Renal cortex interstitium (tissue), 11 donors: ENCODE data around the gene IL15. TPM values are rescaled to one million over a fixed set of nuclear protein-coding genes. Genes with fewer than 3 reads are reported as not detected.
A peak's percentile ranks its signal among the peaks of the same experiment; 100 is the strongest.
"Not testable (repeated sequence)": the region's sequence is repeated elsewhere in the genome, so short reads cannot be mapped to it uniquely, and the experiment has no call there.

ENCODE experiments used
- DNase-seq, 11 donors: peaks; one replicate each; pipeline ENCODE4 v3.0.0-alpha.2; 2013; ENCODE audit warnings: low read depth in 9 of 11, low spot score in 4 of 11; ENCODE audit errors: extremely low read depth in 1 of 11
- polyA plus RNA-seq, 3 donors: library from polyadenylated mRNA; unstranded; fragments of 120-200 nt; gene quantifications; one replicate each; pipeline ENCODE4 v1.2.1, GENCODE V29; 2013; ENCODE audit not compliant: insufficient read length in 3 of 3

Gene IL15
- polyA plus RNA-seq, 3 donors, result 1.2 to 3.0 (median 1.8) TPM

GRCh38 chr4:141686879-141687278 lies 50.5 kb downstream of the IL15 start:
- DNase-seq, result peak in 1 of 11 donors; percentile 18

- DNase-seq, result not testable (repeated sequence)
Observed at GRCh38 chr4:141689726-141690296, 53.4 kb downstream of the IL15 start.

DNA sequence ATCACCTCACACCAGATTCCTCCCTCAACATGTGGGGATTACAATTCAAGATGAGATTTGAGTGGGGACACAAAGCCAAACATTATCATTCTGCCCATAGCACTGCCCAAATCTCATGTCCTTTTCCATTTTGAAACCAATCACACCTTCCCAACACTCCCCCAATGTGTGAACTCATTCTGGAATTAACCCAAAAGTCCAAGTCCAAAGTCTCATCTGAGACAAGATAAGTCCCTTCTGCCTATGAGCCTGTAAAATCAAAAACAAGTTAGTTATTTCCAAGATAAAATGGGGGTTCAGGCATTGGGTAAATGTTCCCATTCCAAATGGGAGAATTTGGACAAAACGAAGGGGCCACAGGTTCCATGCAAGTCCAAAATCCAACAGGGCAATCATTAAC lies 54.9 kb downstream of the IL15 start:
- DNase-seq, result not testable (repeated sequence)

DNA sequence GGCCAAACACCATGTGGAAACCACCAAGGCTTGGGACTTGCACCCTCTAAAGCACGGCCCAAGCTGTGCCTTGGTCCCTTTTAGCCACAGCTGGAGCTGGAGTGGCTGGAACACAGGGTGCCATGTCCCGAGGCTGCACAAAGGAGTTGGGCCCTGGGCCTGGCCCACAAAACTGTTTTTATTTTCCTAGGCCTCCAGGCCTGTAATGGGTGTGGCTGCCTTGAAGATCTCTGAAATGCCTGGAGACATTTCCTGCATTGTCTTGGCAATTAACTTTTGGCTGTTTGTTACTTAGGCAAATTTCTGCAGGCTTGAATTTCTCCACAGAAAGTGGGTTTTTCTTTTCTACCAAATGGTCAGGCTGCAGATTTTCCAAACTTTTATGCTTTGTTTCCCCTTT lies 55.7 kb downstream of the IL15 start:
- no peak for DNase-seq

DNA sequence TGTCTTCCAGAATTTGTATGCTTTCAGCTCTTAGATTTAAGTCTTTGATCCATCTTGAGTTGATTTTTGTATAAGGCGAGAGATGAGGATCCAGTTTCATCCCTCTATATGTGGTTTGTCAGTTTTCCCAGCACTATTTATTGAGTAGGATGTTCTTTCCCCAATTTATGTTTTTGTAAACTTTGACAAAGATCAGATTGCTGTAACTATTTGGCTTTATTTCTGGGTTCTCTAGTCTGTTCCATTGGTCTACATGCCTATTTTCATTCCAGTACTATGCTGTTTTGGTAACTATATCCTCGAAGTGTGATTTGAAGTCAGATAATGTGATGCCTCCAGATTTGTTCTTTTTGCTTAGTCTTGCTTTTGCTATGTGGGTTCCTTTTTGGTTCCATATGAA lies 60.7 kb downstream of the IL15 start:
- DNase-seq, result no peak

- DNase-seq, result no peak
Observed at GRCh38 chr4:141702472-141703182, 66.2 kb downstream of the IL15 start.

DNA sequence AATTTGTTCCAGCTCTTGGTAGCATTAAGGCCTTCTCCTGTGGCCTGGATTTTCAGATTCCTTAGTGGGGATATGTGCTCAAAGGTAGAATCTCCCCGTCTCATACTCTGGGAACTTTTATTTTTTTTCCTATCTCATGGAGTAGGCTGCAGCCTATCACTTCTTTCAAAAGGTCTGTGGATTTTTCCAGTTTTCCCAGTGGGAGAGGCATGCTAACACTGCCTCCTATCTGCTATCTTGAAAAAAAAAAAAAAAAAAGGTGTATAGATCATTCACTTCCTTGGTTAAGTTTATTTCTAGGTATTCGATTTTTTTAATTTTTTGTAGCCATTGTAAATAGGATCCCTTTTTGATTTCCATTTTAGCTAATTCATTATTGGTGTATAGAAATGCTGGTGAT lies 67.1 kb downstream of the IL15 start:
- no peak for DNase-seq

DNA sequence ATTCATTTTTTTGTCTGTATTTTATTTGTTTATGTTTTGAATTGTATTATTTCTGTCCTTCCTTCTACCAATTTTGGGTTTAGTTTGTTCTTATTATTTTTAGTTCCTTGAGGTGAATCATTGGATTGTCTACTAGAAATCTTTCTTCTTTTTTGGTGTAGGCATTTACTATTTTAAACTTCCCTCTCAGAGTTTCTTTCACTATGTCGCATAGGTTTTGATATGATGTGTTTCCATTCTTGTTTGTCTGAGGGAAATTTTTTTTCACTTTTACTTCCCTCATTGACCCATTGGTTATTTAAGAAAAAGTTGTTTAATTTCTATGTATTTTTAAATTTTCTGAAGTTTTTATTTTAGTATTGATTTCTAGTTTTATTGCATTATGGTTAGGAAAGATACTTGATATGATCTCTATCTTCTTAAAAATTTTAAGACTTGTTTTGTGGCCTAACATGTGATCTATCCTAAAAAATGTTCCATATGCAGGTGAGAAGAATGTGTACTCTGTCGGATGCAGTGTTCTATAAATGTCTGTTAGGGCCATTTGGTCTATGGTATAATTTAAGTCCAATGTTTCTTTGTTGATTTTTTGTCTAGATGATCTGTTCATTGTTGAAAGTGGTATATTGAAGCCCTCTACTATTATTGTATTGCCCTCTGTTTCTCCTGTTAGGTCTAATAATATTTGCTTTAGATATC lies 68.8 kb downstream of the IL15 start:
- DNase-seq, result no peak

GRCh38 chr4:141705747-141706377 lies 69.5 kb downstream of the IL15 start:
- DNase-seq, result no peak

- DNase-seq, result no peak
Observed at GRCh38 chr4:141706445-141706844, 70.1 kb downstream of the IL15 start.

GRCh38 chr4:141711211-141711610 lies 74.8 kb downstream of the IL15 start:
- no peak for DNase-seq

GRCh38 chr4:141713185-141713584 lies 76.8 kb downstream of the IL15 start:
- no peak for DNase-seq

DNA sequence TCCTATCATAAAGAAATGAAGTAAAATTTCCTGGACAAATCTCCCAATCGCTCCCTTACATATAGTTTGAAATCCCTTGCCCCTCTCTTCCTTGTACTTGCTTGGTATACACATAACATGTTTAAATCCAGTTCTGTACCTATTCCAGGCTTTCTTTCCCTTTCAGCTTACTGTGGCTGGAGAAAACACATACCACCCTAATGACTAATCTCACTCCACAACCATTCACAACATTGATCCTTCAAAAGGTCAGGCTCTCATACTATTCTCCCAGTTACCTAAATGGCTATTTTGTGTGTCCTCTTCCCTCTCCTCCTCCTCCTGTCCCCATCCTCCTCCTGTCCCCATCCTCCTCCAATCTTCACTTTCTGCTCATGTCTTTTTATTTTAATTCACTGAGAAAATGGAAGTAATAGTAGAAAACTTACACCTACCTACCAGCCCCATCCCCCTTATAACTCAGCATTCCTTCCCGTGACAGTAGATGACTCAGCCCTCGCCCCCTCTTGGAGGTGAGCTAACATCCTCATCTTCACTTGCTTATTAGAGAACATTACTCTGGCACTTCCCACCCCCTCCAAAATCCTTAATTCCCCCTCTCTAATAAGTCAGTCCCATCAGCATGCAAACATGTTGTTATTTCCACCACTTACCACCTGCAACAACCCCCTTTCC lies 77.5 kb downstream of the IL15 start:
- no peak for DNase-seq

GRCh38 chr4:141719585-141719984 lies 83.2 kb downstream of the IL15 start:
- no peak for DNase-seq

DNA sequence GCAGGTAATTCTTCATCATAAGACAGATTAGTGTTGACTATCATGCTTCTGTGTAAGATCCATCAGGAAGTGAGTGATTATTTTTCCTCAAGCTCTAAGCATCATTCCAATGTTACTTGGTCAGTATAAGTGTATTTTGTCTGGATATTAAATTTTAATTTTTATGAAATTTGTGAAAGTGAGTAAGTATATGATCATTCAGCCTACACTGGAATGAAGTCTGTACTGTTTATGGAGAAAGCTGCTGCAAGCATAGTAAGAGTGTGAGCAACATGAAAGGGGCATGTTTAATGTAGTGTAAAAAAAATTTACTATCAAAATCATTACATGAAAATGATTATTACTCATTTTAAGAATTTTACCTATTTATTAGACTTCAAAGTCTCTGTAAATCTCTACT lies 84.8 kb downstream of the IL15 start:
- DNase-seq, result no peak

GRCh38 chr4:141724646-141725045 lies 88.3 kb downstream of the IL15 start:
- DNase-seq, result no peak

DNA sequence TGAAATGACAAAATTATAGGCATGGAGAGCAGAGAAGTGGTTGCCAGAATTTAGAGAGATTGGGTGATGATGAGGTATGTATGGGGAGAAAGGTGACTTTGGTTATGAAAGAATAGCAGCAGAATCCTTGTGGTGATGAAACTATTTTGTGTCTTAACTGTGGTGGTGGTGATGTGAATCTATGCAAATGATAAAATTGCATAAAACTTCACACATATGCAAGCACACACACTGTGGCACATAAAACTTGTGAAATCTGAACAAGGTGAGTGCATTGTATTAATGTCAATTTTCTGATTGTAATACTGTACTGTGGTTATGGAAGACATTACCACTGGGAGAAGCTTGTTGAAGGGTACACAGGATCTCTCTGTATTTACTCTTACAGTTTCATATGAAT lies 91.0 kb downstream of the IL15 start:
- no peak for DNase-seq

- DNase-seq, result no peak
Observed at GRCh38 chr4:141730805-141731204, 94.4 kb downstream of the IL15 start.

DNA sequence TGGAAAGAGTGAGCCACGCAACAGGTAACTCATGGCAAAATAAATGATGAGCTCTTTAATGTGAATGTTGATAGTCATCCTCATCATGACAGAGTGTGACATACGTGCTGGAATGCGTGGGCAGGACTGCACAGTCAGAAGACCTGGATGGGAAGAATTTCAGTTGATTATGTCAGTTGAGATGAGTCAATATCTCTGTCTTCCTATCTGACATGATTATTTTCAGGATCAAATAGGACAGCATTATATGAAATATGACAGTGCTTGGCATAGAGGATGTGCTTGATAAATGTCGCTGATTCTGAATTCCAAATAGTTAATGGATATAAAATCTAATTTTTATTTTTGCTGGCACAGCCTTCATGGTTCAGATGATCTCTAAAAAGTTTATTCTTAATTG lies 95.1 kb downstream of the IL15 start:
- DNase-seq, result no peak

DNA sequence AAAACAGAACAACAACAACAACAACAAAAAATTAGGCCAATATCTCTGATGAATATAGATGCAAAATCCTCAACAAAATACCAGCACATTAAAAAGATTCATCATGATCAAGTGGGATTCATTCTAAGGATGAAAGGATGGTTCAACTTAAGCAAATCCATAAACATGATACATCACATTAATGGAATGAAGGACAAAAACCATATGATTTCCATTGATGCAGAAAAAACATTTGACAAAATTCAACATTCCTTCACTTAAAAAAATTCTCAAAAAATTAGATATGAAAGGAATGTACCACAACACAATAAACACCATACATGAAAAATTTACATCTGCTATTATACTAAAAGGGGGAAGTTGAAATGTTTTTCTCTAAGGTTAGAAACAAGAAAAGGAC lies 103.3 kb downstream of the IL15 start:
- no peak for DNase-seq
